Loucy (cell line): ENCODE data around the gene ZNF469.

Experiments used
- CTCF ChIP-seq: fragments of 200-600 bp; sonication (generic); conservative IDR thresholded peaks from 2 replicates; pipeline ENCODE4 v1.5.1; 2014; ENCODE audit warnings: mild to moderate bottlenecking, antibody characterized with exemption, low read length
- EZH2phosphoT487 ChIP-seq: fragments of 200-600 bp; IDR thresholded peaks from 2 replicates; pipeline ENCODE4 v1.6.1; 2018; ENCODE audit warnings: antibody characterized with exemption, mild to moderate bottlenecking, moderate library complexity, borderline replicate concordance

GRCh38 chr16:88398874-88399178 is 16.1 kb downstream of the ZNF469 start:
- TF ChIP-seq CTCF = no peak
- TF ChIP-seq EZH2phosphoT487 = no peak
